ENCODE measurements around the gene DHRS3.

DHRS3 gene

GRCh38 chr1:12615865-12616708 lies 1.9 kb downstream of the DHRS3 start:
- DNase-seq (ENCODE audit: low read depth, low spot score), result no peak
- Histone ChIP-seq H3K27me3 (ENCODE audit: insufficient read depth, insufficient read length) (no peaks in the 10 kb centered on the region), H3K4me3 (ENCODE audit: insufficient read length, low read depth) (peak overlapping the region; percentile 76), H3K36me3 (ENCODE audit: insufficient read depth, insufficient read length, low read length) (peaks cover 10% of the 10 kb centered on the region), H3K4me1 (ENCODE audit: insufficient read depth, insufficient read length) (peaks cover 4% of the 10 kb centered on the region), H3K9ac (ENCODE audit: insufficient read length, low read depth) (peak overlapping the region; percentile 95), H3K9me3 (ENCODE audit: insufficient read depth, low read length) (no peaks in the 10 kb centered on the region)
- TF ChIP-seq YY1 (IDR thresholded peaks at IDR 0.05; ENCODE audit: insufficient read depth, insufficient read length) (no peak), ZNF274 (IDR thresholded peaks at IDR 0.05; ENCODE audit: low read depth, low read length) (no peak), SUZ12 (IDR thresholded peaks at IDR 0.05; ENCODE audit: extremely low read depth, insufficient read depth, insufficient read length) (no peak)

GRCh38 chr1:12615159-12615864 lies 2.7 kb downstream of the DHRS3 start:
- Histone ChIP-seq H3K4me1 (ENCODE audit: insufficient read depth, insufficient read length) (peaks cover 4% of the 10 kb centered on the region), H3K36me3 (ENCODE audit: insufficient read depth, insufficient read length, low read length) (peaks cover 10% of the 10 kb centered on the region), H3K27me3 (ENCODE audit: insufficient read depth, insufficient read length) (no peaks in the 10 kb centered on the region), H3K4me3 (ENCODE audit: insufficient read length, low read depth) (peak overlapping the region; percentile 76), H3K9me3 (ENCODE audit: insufficient read depth, low read length) (no peaks in the 10 kb centered on the region), H3K9ac (ENCODE audit: insufficient read length, low read depth) (peak overlapping the region; percentile 64)
- TF ChIP-seq YY1 (IDR thresholded peaks at IDR 0.05; ENCODE audit: insufficient read depth, insufficient read length) (no peak), ZNF274 (IDR thresholded peaks at IDR 0.05; ENCODE audit: low read depth, low read length) (no peak), SUZ12 (IDR thresholded peaks at IDR 0.05; ENCODE audit: extremely low read depth, insufficient read depth, insufficient read length) (no peak)
- no peak for DNase-seq (ENCODE audit: low read depth, low spot score)

GRCh38 chr1:12614402-12615158 lies 3.4 kb downstream of the DHRS3 start:
- H3K4me3 ChIP-seq (ENCODE audit: insufficient read length, low read depth), result no peak overlapping the region

GRCh38 chr1:12613180-12613579 lies 4.8 kb downstream of the DHRS3 start:
- H3K4me1 ChIP-seq (ENCODE audit: insufficient read depth, insufficient read length), result peaks cover 2% of the 10 kb centered on the region
- H3K9ac ChIP-seq (ENCODE audit: insufficient read length, low read depth), result no peak overlapping the region
- TF ChIP-seq ZNF274 (IDR thresholded peaks at IDR 0.05; ENCODE audit: low read depth, low read length) (no peak), SUZ12 (IDR thresholded peaks at IDR 0.05; ENCODE audit: extremely low read depth, insufficient read depth, insufficient read length) (no peak), YY1 (IDR thresholded peaks at IDR 0.05; ENCODE audit: insufficient read depth, insufficient read length) (no peak)
- no peak for DNase-seq (ENCODE audit: low read depth, low spot score)
- no peaks in the 10 kb centered on the region for H3K27me3 ChIP-seq (ENCODE audit: insufficient read depth, insufficient read length)
- H3K36me3 ChIP-seq (ENCODE audit: insufficient read depth, insufficient read length, low read length), result peaks cover 10% of the 10 kb centered on the region
- no peak overlapping the region for H3K4me3 ChIP-seq (ENCODE audit: insufficient read length, low read depth)
- no peaks in the 10 kb centered on the region for H3K9me3 ChIP-seq (ENCODE audit: insufficient read depth, low read length)

More at GRCh38 chr1:12614402-12615158, 3.4 kb downstream of the DHRS3 start:
- DNase-seq (ENCODE audit: low read depth, low spot score), result no peak
- no peak for TF ChIP-seq ZNF274 (IDR thresholded peaks at IDR 0.05; ENCODE audit: low read depth, low read length)
- TF ChIP-seq SUZ12 (IDR thresholded peaks at IDR 0.05; ENCODE audit: extremely low read depth, insufficient read depth, insufficient read length), result no peak
- TF ChIP-seq YY1 (IDR thresholded peaks at IDR 0.05; ENCODE audit: insufficient read depth, insufficient read length), result no peak
- H3K36me3 ChIP-seq (ENCODE audit: insufficient read depth, insufficient read length, low read length), result peaks cover 10% of the 10 kb centered on the region
- peaks cover 4% of the 10 kb centered on the region for H3K4me1 ChIP-seq (ENCODE audit: insufficient read depth, insufficient read length)
- no peak overlapping the region for H3K9ac ChIP-seq (ENCODE audit: insufficient read length, low read depth)
- no peaks in the 10 kb centered on the region for H3K9me3 ChIP-seq (ENCODE audit: insufficient read depth, low read length)
- H3K27me3 ChIP-seq (ENCODE audit: insufficient read depth, insufficient read length), result no peaks in the 10 kb centered on the region

GRCh38 chr1:12610941-12611340 lies 7.1 kb downstream of the DHRS3 start:
- H3K4me1 ChIP-seq (ENCODE audit: insufficient read depth, insufficient read length), result no peaks in the 10 kb centered on the region
- no peak for DNase-seq (ENCODE audit: low read depth, low spot score)
- H3K9ac ChIP-seq (ENCODE audit: insufficient read length, low read depth), result no peak overlapping the region
- H3K27me3 ChIP-seq (ENCODE audit: insufficient read depth, insufficient read length), result no peaks in the 10 kb centered on the region
- peaks cover 10% of the 10 kb centered on the region for H3K36me3 ChIP-seq (ENCODE audit: insufficient read depth, insufficient read length, low read length)
- no peak overlapping the region for H3K4me3 ChIP-seq (ENCODE audit: insufficient read length, low read depth)
- H3K9me3 ChIP-seq (ENCODE audit: insufficient read depth, low read length), result no peaks in the 10 kb centered on the region
- TF ChIP-seq YY1 (IDR thresholded peaks at IDR 0.05; ENCODE audit: insufficient read depth, insufficient read length), result no peak
- TF ChIP-seq ZNF274 (IDR thresholded peaks at IDR 0.05; ENCODE audit: low read depth, low read length), result no peak
- TF ChIP-seq SUZ12 (IDR thresholded peaks at IDR 0.05; ENCODE audit: extremely low read depth, insufficient read depth, insufficient read length), result no peak

GRCh38 chr1:12610305-12610935 lies 7.6 kb downstream of the DHRS3 start:
- no peaks in the 10 kb centered on the region for H3K4me1 ChIP-seq (ENCODE audit: insufficient read depth, insufficient read length)
- DNase-seq (ENCODE audit: low read depth, low spot score), result no peak

More at GRCh38 chr1:12610305-12610935, 7.6 kb downstream of the DHRS3 start:
- H3K9me3 ChIP-seq (ENCODE audit: insufficient read depth, low read length), result no peaks in the 10 kb centered on the region
- no peaks in the 10 kb centered on the region for H3K27me3 ChIP-seq (ENCODE audit: insufficient read depth, insufficient read length)
- H3K9ac ChIP-seq (ENCODE audit: insufficient read length, low read depth), result no peak overlapping the region
- H3K36me3 ChIP-seq (ENCODE audit: insufficient read depth, insufficient read length, low read length), result peaks cover 10% of the 10 kb centered on the region
- TF ChIP-seq SUZ12 (IDR thresholded peaks at IDR 0.05; ENCODE audit: extremely low read depth, insufficient read depth, insufficient read length) (no peak), YY1 (IDR thresholded peaks at IDR 0.05; ENCODE audit: insufficient read depth, insufficient read length) (no peak), ZNF274 (IDR thresholded peaks at IDR 0.05; ENCODE audit: low read depth, low read length) (no peak)
- H3K4me3 ChIP-seq (ENCODE audit: insufficient read length, low read depth), result no peak overlapping the region
